Measurements from ENCODE around the gene ZSCAN21. TPM values are rescaled to one million over a fixed set of nuclear protein-coding genes. Genes with fewer than 3 reads are reported as not detected.

ZSCAN21 gene
- total and polyA plus RNA-seq, 2 donors from 2014 or later: 10.8 to 12.4 TPM

GRCh38 chr7:100109521-100110163 is 60.1 kb downstream of the ZSCAN21 start:
- Histone ChIP-seq H3K36me3 (ENCODE audit: control insufficient read depth in 2 of 3, insufficient read depth in 3 of 3, low read length in 3 of 3) (peaks cover 0 to 20% (median 14%) of the 10 kb centered on the region in 3 donors), H3K4me1 (ENCODE audit: control insufficient read depth in 2 of 3, insufficient read depth in 2 of 3, low read depth in 1 of 3, low read length in 3 of 3) (no peaks in the 10 kb centered on the region), H3K9ac (ENCODE audit: low read length in 3 of 3) (no peak overlapping the region), H3K27ac (ENCODE audit: low read depth in 2 of 2, low read length in 2 of 2) (no peak overlapping the region), H3K4me3 (ENCODE audit: low read length in 3 of 3) (no peak overlapping the region), H3K27me3 (ENCODE audit: control insufficient read depth, insufficient read depth, low read length) (no peaks in the 10 kb centered on the region), H3K9me3 (ENCODE audit: control insufficient read depth in 2 of 3, insufficient read depth in 1 of 3, low read length in 3 of 3) (no peaks in the 10 kb centered on the region)
- FAIRE-seq: no peak
- intact Hi-C loops (cut with DNase I): no loop called here
- DNase-seq: peak in 1 of 5 donors; percentile 36
- no peak for TF ChIP-seq CTCF (IDR thresholded peaks at IDR 0.05; ENCODE audit: borderline replicate concordance, extremely low read depth, insufficient read depth)

DNA sequence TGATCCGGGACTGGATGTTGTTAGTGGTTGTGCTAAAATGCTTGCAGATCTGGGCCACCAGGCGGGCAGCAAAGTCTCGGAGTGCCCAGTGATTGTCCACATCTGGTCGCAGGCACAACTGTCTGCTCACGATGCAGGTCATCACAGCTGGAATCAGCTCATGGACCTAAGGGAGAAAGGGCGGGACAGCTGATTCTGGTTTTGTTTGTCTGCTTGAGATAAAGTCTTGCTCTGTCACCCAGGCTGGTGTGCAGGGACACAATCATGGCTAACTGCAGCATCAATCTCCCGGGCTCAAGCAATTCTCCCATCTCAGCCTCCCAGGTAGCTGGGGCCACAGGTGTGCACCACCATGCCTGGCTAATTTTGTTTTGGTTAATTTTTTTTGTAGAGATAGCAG is 61.6 kb downstream of the ZSCAN21 start:
- no peaks in the 10 kb centered on the region for H3K4me1 ChIP-seq (ENCODE audit: control insufficient read depth in 2 of 3, insufficient read depth in 2 of 3, low read depth in 1 of 3, low read length in 3 of 3)
- DNase-seq: no peak
- H3K9ac ChIP-seq (ENCODE audit: low read length in 3 of 3): no peak overlapping the region
- peaks cover 0 to 16% (median 14%) of the 10 kb centered on the region in 3 donors for H3K36me3 ChIP-seq (ENCODE audit: control insufficient read depth in 2 of 3, insufficient read depth in 3 of 3, low read length in 3 of 3)
- no peaks in the 10 kb centered on the region for H3K27me3 ChIP-seq (ENCODE audit: control insufficient read depth, insufficient read depth, low read length)
- H3K9me3 ChIP-seq (ENCODE audit: control insufficient read depth in 2 of 3, insufficient read depth in 1 of 3, low read length in 3 of 3): no peaks in the 10 kb centered on the region
- H3K4me3 ChIP-seq (ENCODE audit: low read length in 3 of 3): no peak overlapping the region
- TF ChIP-seq CTCF (IDR thresholded peaks at IDR 0.05; ENCODE audit: borderline replicate concordance, extremely low read depth, insufficient read depth): no peak
- no peak for FAIRE-seq
- intact Hi-C loops (cut with DNase I): no loop called here
- H3K27ac ChIP-seq (ENCODE audit: low read depth in 2 of 2, low read length in 2 of 2): no peak overlapping the region

- Histone ChIP-seq H3K9me3 (ENCODE audit: control insufficient read depth in 2 of 3, insufficient read depth in 1 of 3, low read length in 3 of 3) (no peaks in the 10 kb centered on the region), H3K27me3 (ENCODE audit: control insufficient read depth, insufficient read depth, low read length) (no peaks in the 10 kb centered on the region), H3K9ac (ENCODE audit: low read length in 3 of 3) (no peak overlapping the region), H3K4me3 (ENCODE audit: low read length in 3 of 3) (no peak overlapping the region), H3K36me3 (ENCODE audit: control insufficient read depth in 2 of 3, insufficient read depth in 3 of 3, low read length in 3 of 3) (peaks cover 0 to 12% (median 11%) of the 10 kb centered on the region in 3 donors), H3K27ac (ENCODE audit: low read depth in 2 of 2, low read length in 2 of 2) (no peak overlapping the region), H3K4me1 (ENCODE audit: control insufficient read depth in 2 of 3, insufficient read depth in 2 of 3, low read depth in 1 of 3, low read length in 3 of 3) (no peaks in the 10 kb centered on the region)
- no peak for FAIRE-seq
- intact Hi-C loops (cut with DNase I): no loop called here
- no peak for DNase-seq
- no peak for TF ChIP-seq CTCF (IDR thresholded peaks at IDR 0.05; ENCODE audit: borderline replicate concordance, extremely low read depth, insufficient read depth)
These were observed 62.3 kb downstream of the ZSCAN21 start for GRCh38 chr7:100111914-100112313.

Small RNA genes lying within 50 kb of the gene (microRNA-seq; reads per million reads assigned to microRNA genes)
- gene MIR106B: 1,506 reads per million, percentile 82 among the genes with 10 or more reads in this experiment
- 439 reads per million, percentile 72 among the genes with 10 or more reads in this experiment for gene MIR25
- 2,308 reads per million, percentile 85 among the genes with 10 or more reads in this experiment for gene MIR93

Other genes with a start within 250 kb of the ZSCAN21 start
- gene CYP3A43, start 221.8 kb upstream of the ZSCAN21 start, total RNA-seq: 0.16 TPM
- gene CYP3A43, start 221.8 kb upstream of the ZSCAN21 start, polyA plus RNA-seq (ENCODE audit: insufficient read depth, low read depth, low replicate concordance): not detected
- gene OR2AE1, start 172.7 kb upstream of the ZSCAN21 start, total RNA-seq: not detected
- gene OR2AE1, start 172.7 kb upstream of the ZSCAN21 start, polyA plus RNA-seq (ENCODE audit: insufficient read depth, low read depth, low replicate concordance): not detected
- gene TRIM4, start 130.2 kb upstream of the ZSCAN21 start, total RNA-seq: 30.9 TPM
- 15.4 TPM for gene TRIM4, start 130.2 kb upstream of the ZSCAN21 start, polyA plus RNA-seq (ENCODE audit: insufficient read depth, low read depth, low replicate concordance)
- not detected for gene GJC3, start 120.2 kb upstream of the ZSCAN21 start, total RNA-seq
- gene GJC3, start 120.2 kb upstream of the ZSCAN21 start, polyA plus RNA-seq (ENCODE audit: insufficient read depth, low read depth, low replicate concordance): 0.73 TPM
- 10.0 TPM for gene AZGP1, start 73.7 kb upstream of the ZSCAN21 start, total RNA-seq
- gene AZGP1, start 73.7 kb upstream of the ZSCAN21 start, polyA plus RNA-seq (ENCODE audit: insufficient read depth, low read depth, low replicate concordance): 198 TPM
- 76.6 TPM for gene ZKSCAN1, start 34.2 kb upstream of the ZSCAN21 start, total RNA-seq
- 7.7 TPM for gene ZKSCAN1, start 34.2 kb upstream of the ZSCAN21 start, polyA plus RNA-seq (ENCODE audit: insufficient read depth, low read depth, low replicate concordance)
- gene ZNF3, start 31.9 kb downstream of the ZSCAN21 start, total RNA-seq: 30.8 TPM
- 15.8 TPM for gene ZNF3, start 31.9 kb downstream of the ZSCAN21 start, polyA plus RNA-seq (ENCODE audit: insufficient read depth, low read depth, low replicate concordance)
- gene COPS6, start 39.2 kb downstream of the ZSCAN21 start, total RNA-seq: 89.1 TPM
- gene COPS6, start 39.2 kb downstream of the ZSCAN21 start, polyA plus RNA-seq (ENCODE audit: insufficient read depth, low read depth, low replicate concordance): 166 TPM
- gene MCM7, start 51.6 kb downstream of the ZSCAN21 start, total RNA-seq: 47.2 TPM
- 21.0 TPM for gene MCM7, start 51.6 kb downstream of the ZSCAN21 start, polyA plus RNA-seq (ENCODE audit: insufficient read depth, low read depth, low replicate concordance)
- gene AP4M1, start 51.9 kb downstream of the ZSCAN21 start, total RNA-seq: 22.8 TPM
- 16.4 TPM for gene AP4M1, start 51.9 kb downstream of the ZSCAN21 start, polyA plus RNA-seq (ENCODE audit: insufficient read depth, low read depth, low replicate concordance)
- gene TAF6, start 69.6 kb downstream of the ZSCAN21 start, total RNA-seq: 62.7 TPM
- gene TAF6, start 69.6 kb downstream of the ZSCAN21 start, polyA plus RNA-seq (ENCODE audit: insufficient read depth, low read depth, low replicate concordance): 41.3 TPM
- 11.6 TPM for gene CNPY4, start 69.9 kb downstream of the ZSCAN21 start, total RNA-seq
- 22.0 TPM for gene CNPY4, start 69.9 kb downstream of the ZSCAN21 start, polyA plus RNA-seq (ENCODE audit: insufficient read depth, low read depth, low replicate concordance)
- 2.4 TPM for gene MBLAC1, start 77.2 kb downstream of the ZSCAN21 start, total RNA-seq
- gene MBLAC1, start 77.2 kb downstream of the ZSCAN21 start, polyA plus RNA-seq (ENCODE audit: insufficient read depth, low read depth, low replicate concordance): 3.7 TPM
- 122 TPM for gene LAMTOR4, start 99.1 kb downstream of the ZSCAN21 start, total RNA-seq
- gene LAMTOR4, start 99.1 kb downstream of the ZSCAN21 start, polyA plus RNA-seq (ENCODE audit: insufficient read depth, low read depth, low replicate concordance): 470 TPM
- 27.1 TPM for gene TRAPPC14, start 108.9 kb downstream of the ZSCAN21 start, total RNA-seq
- 14.8 TPM for gene TRAPPC14, start 108.9 kb downstream of the ZSCAN21 start, polyA plus RNA-seq (ENCODE audit: insufficient read depth, low read depth, low replicate concordance)
- gene GAL3ST4, start 118.8 kb downstream of the ZSCAN21 start, total RNA-seq: 3.2 TPM
- gene GAL3ST4, start 118.8 kb downstream of the ZSCAN21 start, polyA plus RNA-seq (ENCODE audit: insufficient read depth, low read depth, low replicate concordance): 1.2 TPM
- gene GPC2, start 127.6 kb downstream of the ZSCAN21 start, total RNA-seq: 1.8 TPM
- gene GPC2, start 127.6 kb downstream of the ZSCAN21 start, polyA plus RNA-seq (ENCODE audit: insufficient read depth, low read depth, low replicate concordance): 0.73 TPM
- gene STAG3, start 128.1 kb downstream of the ZSCAN21 start, total RNA-seq: 3.7 TPM
- 3.4 TPM for gene STAG3, start 128.1 kb downstream of the ZSCAN21 start, polyA plus RNA-seq (ENCODE audit: insufficient read depth, low read depth, low replicate concordance)
- gene PVRIG, start 170.2 kb downstream of the ZSCAN21 start, total RNA-seq: 3.2 TPM
- gene PVRIG, start 170.2 kb downstream of the ZSCAN21 start, polyA plus RNA-seq (ENCODE audit: insufficient read depth, low read depth, low replicate concordance): not detected

Data from kidney (tissue), 14 donors.